GM12872 (cell line): ENCODE results near the gene CES2.

Experiments used
- CTCF ChIP-seq: IDR thresholded peaks from 3 replicates; pipeline ENCODE4 v1.5.1; 2011; ENCODE audit warnings: low read depth, mild to moderate bottlenecking, low read length, moderate library complexity; ENCODE audit not compliant: insufficient read depth

CES2 gene

DNA sequence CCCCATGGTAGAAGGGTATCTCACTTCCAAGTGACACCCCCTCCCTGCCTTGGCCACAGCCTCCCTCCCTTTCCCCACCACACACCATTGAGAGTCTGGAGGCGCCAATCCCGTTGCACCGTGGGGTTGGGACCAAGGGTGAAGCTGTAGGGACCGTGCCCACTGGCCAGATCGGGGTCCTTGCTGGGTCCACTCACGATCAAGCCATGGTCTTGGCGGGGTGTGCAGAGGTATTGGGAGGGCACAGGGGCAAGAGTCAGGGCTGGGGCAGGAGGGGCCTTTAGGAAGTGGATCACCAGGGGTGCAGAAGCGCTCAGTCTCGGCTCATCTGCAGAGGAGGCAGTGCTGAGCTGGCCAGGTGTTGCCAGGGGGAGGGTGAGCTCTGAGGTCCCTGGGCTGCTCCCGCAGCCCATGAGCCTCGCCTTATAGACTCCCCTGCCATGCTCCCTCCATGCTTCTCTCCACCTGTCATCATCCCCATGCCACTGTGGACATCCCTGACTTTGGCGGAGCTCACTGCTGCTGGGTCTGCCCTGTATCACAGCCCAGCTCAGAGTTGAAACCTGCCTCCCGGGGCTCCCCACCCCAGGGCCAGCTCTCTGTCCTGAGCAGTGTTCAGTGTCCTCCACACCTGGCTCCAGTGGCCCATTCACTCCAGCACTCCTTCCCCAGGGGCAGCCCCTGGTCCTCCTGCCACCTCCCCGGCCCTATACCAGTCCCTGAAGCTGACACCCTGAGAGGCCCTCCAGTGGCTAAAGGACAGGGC is 25.0 kb upstream of the CES2 start:
- no peak for TF ChIP-seq CTCF

DNA sequence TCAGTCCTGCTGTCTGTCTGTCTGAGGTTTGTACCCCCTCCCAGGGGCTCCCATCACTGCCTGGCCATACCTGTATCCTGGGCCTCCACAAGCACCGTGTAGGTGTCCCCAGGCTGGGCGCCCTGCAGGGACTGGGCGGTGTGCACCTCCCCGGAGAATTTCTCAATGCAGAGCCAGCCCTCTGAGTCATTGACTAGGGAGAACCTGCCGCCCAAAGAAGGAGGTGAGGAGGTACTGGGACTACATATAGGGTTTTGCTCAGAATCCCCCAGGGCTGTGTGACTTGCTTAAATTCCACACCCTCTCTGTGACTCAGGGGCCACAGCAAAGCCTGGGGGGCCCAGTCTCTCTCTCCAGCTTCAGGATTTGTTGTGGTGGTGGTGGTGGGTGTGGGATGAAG is 24.2 kb upstream of the CES2 start:
- TF ChIP-seq CTCF, result no peak

- TF ChIP-seq CTCF, result no peak
These were observed 23.5 kb upstream of the CES2 start for GRCh38 chr16:66911801-66912200.

DNA sequence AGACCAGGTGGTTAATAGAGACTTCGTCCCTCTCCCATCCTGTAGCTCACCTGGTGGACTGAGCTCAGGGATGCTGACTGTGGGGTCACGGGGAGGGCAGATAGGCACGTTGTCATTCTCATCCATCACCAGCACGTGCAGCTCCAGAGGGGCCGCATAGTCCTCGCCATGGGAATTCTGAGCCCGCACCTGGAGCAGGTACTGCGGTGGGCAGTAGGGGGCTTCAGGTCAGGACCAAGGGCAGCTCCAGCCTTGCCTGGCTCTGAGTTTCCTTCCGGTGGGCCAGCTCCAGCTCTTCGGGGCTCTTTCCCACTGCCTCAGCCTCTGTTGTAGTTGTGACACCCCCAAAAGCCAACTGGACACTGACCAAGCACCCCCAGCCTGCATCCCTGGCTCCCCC is 22.2 kb upstream of the CES2 start:
- TF ChIP-seq CTCF, result no peak

GRCh38 chr16:66913711-66914110 is 21.6 kb upstream of the CES2 start:
- TF ChIP-seq CTCF, result no peak

DNA sequence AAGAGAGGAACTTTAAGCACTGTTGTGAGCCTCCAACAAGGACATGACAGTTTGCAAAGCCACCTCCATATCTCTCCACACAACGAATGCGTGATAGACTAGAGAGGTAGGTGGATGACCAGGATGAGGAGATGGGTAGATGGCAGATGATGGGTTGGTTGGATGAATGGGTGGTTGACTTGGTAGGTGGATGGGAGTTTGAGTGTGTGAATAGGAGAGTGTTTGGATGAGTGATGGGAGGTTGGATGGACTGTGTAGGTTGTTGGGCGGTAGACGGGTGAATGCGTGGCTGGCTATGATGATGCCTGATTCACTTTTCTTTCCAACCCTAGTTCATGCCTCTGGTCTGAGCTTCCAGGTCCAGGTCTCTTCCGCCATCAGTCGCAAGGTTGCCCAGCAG is 20.8 kb upstream of the CES2 start:
- no peak for TF ChIP-seq CTCF

GRCh38 chr16:66915041-66915440 is 20.3 kb upstream of the CES2 start:
- no peak for TF ChIP-seq CTCF
